Measurements from ENCODE around the gene HORMAD2. TPM values are rescaled to one million over a fixed set of nuclear protein-coding genes. Genes with fewer than 3 reads are reported as not detected.

Gene HORMAD2
- total and polyA plus RNA-seq, 9 of the 15 experiments (the other 6 are each of a cell fraction or from before 2014, with no cell fraction given) = not detected

GRCh38 chr22:30105483-30105882, 25.2 kb downstream of the HORMAD2 start:
- BruUV-seq (replicated peaks) = no TSS peak
- no peak for ATAC-seq

More at GRCh38 chr22:30105483-30105882, 25.2 kb downstream of the HORMAD2 start:
- TF ChIP-seq ZNF277 (CRISPR knock-in tag; IDR thresholded peaks at IDR 0.05; ENCODE audit: borderline replicate concordance) (no peak), ZNF76 (CRISPR knock-in tag; IDR thresholded peaks at IDR 0.05; ENCODE audit: borderline replicate concordance) (no peak), ZNF175 (CRISPR knock-in tag; IDR thresholded peaks at IDR 0.05; ENCODE audit: low read depth) (no peak), DMBX1 (CRISPR knock-in tag; IDR thresholded peaks at IDR 0.05; ENCODE audit: borderline replicate concordance) (no peak), ZNF384 (IDR thresholded peaks at IDR 0.05; ENCODE audit: low read depth, low read length) (no peak), CSDE1 (IDR thresholded peaks at IDR 0.05) (no peak), ZBTB7A (IDR thresholded peaks at IDR 0.05; ENCODE audit: borderline replicate concordance, control insufficient read depth, low read depth, low read length) (no peak), DPF2 (IDR thresholded peaks at IDR 0.05) (no peak), ZNF764 (CRISPR knock-in tag; IDR thresholded peaks at IDR 0.05; ENCODE audit: low read depth) (no peak), ZSCAN29 (IDR thresholded peaks at IDR 0.05) (no peak), KAT8 (IDR thresholded peaks at IDR 0.05; ENCODE audit: low read depth) (no peak), SP2 (IDR thresholded peaks at IDR 0.05; ENCODE audit: extremely low read depth, low read depth, low read length, poor library complexity, severe bottlenecking) (no peak), SAFB2 (IDR thresholded peaks at IDR 0.05; ENCODE audit: borderline replicate concordance, low read depth, low read length, severe bottlenecking) (no peak)
- Histone ChIP-seq H3K9me3 (replicated peaks; ENCODE audit: control insufficient read depth, insufficient read depth, low read depth, low read length) (no peaks in the 10 kb centered on the region), H2AFZ (ENCODE audit: low read depth, low read length) (no peak overlapping the region), H3K36me3 (ENCODE audit: control insufficient read depth, insufficient read depth, low read length) (no peaks in the 10 kb centered on the region), H3K79me2 (ENCODE audit: control insufficient read depth, insufficient read depth, low read length) (no peaks in the 10 kb centered on the region), H4K20me1 (replicated peaks; ENCODE audit: control insufficient read depth, insufficient read depth, low read length) (no peaks in the 10 kb centered on the region), H3K4me2 (ENCODE audit: insufficient read depth, low read length) (no peak overlapping the region), H3K9ac (ENCODE audit: insufficient read depth in 1 of 2, low read depth in 2 of 2, low read length in 2 of 2) (no peak overlapping the region), H3K4me1 (replicated peaks in 1 of 2; ENCODE audit: control insufficient read depth in 2 of 2, insufficient read depth in 2 of 2, low read length in 2 of 2) (no peaks in the 10 kb centered on the region), H3K27ac (ENCODE audit: extremely low read depth, low read depth, low read length) (no peak overlapping the region), H3K4me3 (no peak overlapping the region), H3K9me1 (ENCODE audit: control insufficient read depth, insufficient read depth, low read length) (no peaks in the 10 kb centered on the region), H3K27me3 (ENCODE audit: control insufficient read depth in 2 of 2, insufficient read depth in 2 of 2, low read length in 2 of 2) (no peaks in the 10 kb centered on the region)
- DNase-seq (ENCODE audit: extremely low read depth in 1 of 4, low spot score in 3 of 4) = no peak
- intact Hi-C loops (cut with micrococcal nuclease) (loop anchor here (5.0 kb wide), 1 partner anchor 282 kb away; the partner anchor contains the start of gene RNF215), in situ Hi-C loops (cut with MboI) (loop anchor here (5.0 to 25.0 kb wide), 3 partner anchors 137 to 382 kb away; partner anchors contain the start of genes RNF215 and SEC14L2)
- POLR2A ChIA-PET = interaction anchor here (0.7 kb wide), 1 partner anchor 435 kb away, joined by 4 read pairs; no protein-coding TSS in a partner anchor
- CTCF ChIA-PET (ENCODE audit: low intra/inter-chr PET ratio) = no interaction called here
- FAIRE-seq = no peak
